HepG2 (cell line): ENCODE results near the gene FGFR1OP2. TPM values are rescaled to one million over a fixed set of nuclear protein-coding genes. Genes with fewer than 3 reads are reported as not detected.

Source experiments
- ARNT2 ChIP-seq: sonication (generic); formaldehyde crosslinking; IDR thresholded peaks from 2 replicates; pipeline ENCODE4 v1.8.0; 2022; ENCODE audit warnings: mild to moderate bottlenecking, low read depth, missing genetic modification reagents, moderate library complexity
- ASH2L ChIP-seq: fragments of 300-600, 200-600 bp; sonication (generic); IDR thresholded peaks from 2 replicates; pipeline ENCODE4 v1.7.0; 2017; ENCODE audit warnings: low read depth, mild to moderate bottlenecking, moderate library complexity, mixed read lengths, low read length; ENCODE audit not compliant: insufficient read length
- FOSL1 ChIP-seq: sonication (generic); formaldehyde crosslinking; IDR thresholded peaks from 2 replicates; pipeline ENCODE4 v1.9.0; 2021; ENCODE audit warnings: missing genetic modification reagents, borderline replicate concordance
- FOXA1 ChIP-seq, 2 experiments: fragments of 450-650 bp in 1 of 2; sonication (generic) in 1 of 2; formaldehyde crosslinking in 1 of 2; IDR thresholded peaks; 2 replicates each; pipeline versions ENCODE4 v1.4.0 to v1.6.1; 2016 to 2020; ENCODE audit warnings: missing genetic modification reagents in 1 of 2
- GPN1 ChIP-seq: sonication (generic); formaldehyde crosslinking; IDR thresholded peaks from 2 replicates; pipeline ENCODE4 v1.5.1; 2020; ENCODE audit warnings: missing genetic modification reagents, borderline replicate concordance
- IRX3 ChIP-seq: sonication (generic); formaldehyde crosslinking; IDR thresholded peaks from 2 replicates; pipeline ENCODE4 v1.8.1; 2023; ENCODE audit warnings: mild to moderate bottlenecking, low read depth, missing genetic modification reagents, borderline replicate concordance
- KLF11 ChIP-seq: IDR thresholded peaks from 2 replicates; pipeline ENCODE4 v1.6.1; 2016; ENCODE audit warnings: missing compliant biosample characterization
- PLSCR1 ChIP-seq: sonication (generic); formaldehyde crosslinking; IDR thresholded peaks from 2 replicates; pipeline ENCODE4 v1.5.0; 2020; ENCODE audit warnings: missing genetic modification reagents, mild to moderate bottlenecking, borderline replicate concordance
- SMARCC2 ChIP-seq: fragments of 450-650 bp; IDR thresholded peaks from 2 replicates; pipeline ENCODE4 v1.6.1; 2017; ENCODE audit warnings: antibody characterized with exemption, mild to moderate bottlenecking
- SNAI1 ChIP-seq: sonication (generic); formaldehyde crosslinking; IDR thresholded peaks from 2 replicates; pipeline ENCODE4 v1.5.0; 2020; ENCODE audit warnings: mild to moderate bottlenecking, missing genetic modification reagents, borderline replicate concordance
- U2AF2 ChIP-seq: fragments of 200-400 bp; formaldehyde crosslinking; IDR thresholded peaks from 2 replicates; pipeline ENCODE4 v1.6.1; 2017; ENCODE audit warnings: low read depth, mild to moderate bottlenecking, low read length
- ZBTB7B ChIP-seq: sonication (generic); formaldehyde crosslinking; IDR thresholded peaks from 2 replicates; pipeline ENCODE4 v1.4.0; 2020; ENCODE audit warnings: missing genetic modification reagents
- ZNF329 ChIP-seq: sonication (generic); formaldehyde crosslinking; IDR thresholded peaks from 2 replicates; pipeline ENCODE4 v1.9.0; 2021; ENCODE audit warnings: low read depth, mild to moderate bottlenecking, missing genetic modification reagents
- ZNF343 ChIP-seq: sonication (generic); formaldehyde crosslinking; IDR thresholded peaks from 2 replicates; pipeline ENCODE4 v1.4.0; 2020; ENCODE audit warnings: mild to moderate bottlenecking, missing genetic modification reagents
- ZNF354B ChIP-seq: sonication (generic); formaldehyde crosslinking; IDR thresholded peaks from 2 replicates; pipeline ENCODE4 v1.8.0; 2022; ENCODE audit warnings: mild to moderate bottlenecking, missing genetic modification reagents
- ZNF484 ChIP-seq: sonication (generic); formaldehyde crosslinking; IDR thresholded peaks from 2 replicates; pipeline ENCODE4 v1.5.1; 2020; ENCODE audit warnings: mild to moderate bottlenecking, low read depth, missing genetic modification reagents, borderline replicate concordance
- ZNF563 ChIP-seq: sonication (generic); formaldehyde crosslinking; IDR thresholded peaks from 2 replicates; pipeline ENCODE4 v1.8.0; 2022; ENCODE audit warnings: mild to moderate bottlenecking, moderate library complexity, missing genetic modification reagents
- ZNF598 ChIP-seq: sonication (generic); formaldehyde crosslinking; IDR thresholded peaks from 2 replicates; pipeline ENCODE4 v1.5.1; 2020; ENCODE audit warnings: mild to moderate bottlenecking, missing genetic modification reagents, borderline replicate concordance
- ZNF652 ChIP-seq: IDR thresholded peaks from 2 replicates; pipeline ENCODE4 v1.6.1; 2016; ENCODE audit warnings: low read depth, borderline replicate concordance
- ZNF687 ChIP-seq: sonication (generic); formaldehyde crosslinking; IDR thresholded peaks from 2 replicates; pipeline ENCODE4 v1.5.1; 2020; ENCODE audit warnings: mild to moderate bottlenecking, missing genetic modification reagents, moderate library complexity
- ZNF83 ChIP-seq: sonication (generic); formaldehyde crosslinking; IDR thresholded peaks from 2 replicates; pipeline ENCODE4 v1.4.0; 2020; ENCODE audit warnings: missing genetic modification reagents, mild to moderate bottlenecking, borderline replicate concordance
- polyA plus RNA-seq, 8 experiments: library from polyadenylated mRNA; depleted of rRNA in 3 of 8; stranded (reverse) in 7 of 8; unstranded in 1 of 8; fragments of >200 nt; fragmentation: Illumina TruSeq in 4 of 8; extraction: Trizol in 4 of 8; gene quantifications; 2 replicates each; pipeline versions ENCODE4 v1.2.1 to v1.2.3, GENCODE V29; 2011 to 2016; ENCODE audit warnings: low read depth in 4 of 8, missing spikeins in 1 of 8, mixed read lengths in 1 of 8; ENCODE audit not compliant: insufficient read depth in 1 of 8
- total RNA-seq, 5 experiments: library from RNA; depleted of rRNA; stranded (reverse); fragments of >200 nt; fragmentation: Illumina TruSeq; extraction: Trizol; gene quantifications; 2 replicates each; pipeline ENCODE4 v1.2.3, GENCODE V29; 2016; ENCODE audit warnings: low read depth in 1 of 5
- TF ChIP-seq, protein P1 (sequence below): IDR thresholded peaks from 2 replicates; pipeline ENCODE4 v1.6.1; 2016; ENCODE audit warnings: control low read depth
- TF ChIP-seq, protein P2 (sequence below): IDR thresholded peaks from 2 replicates; pipeline ENCODE4 v1.6.1; 2016; ENCODE audit warnings: mild to moderate bottlenecking, missing biosample characterization, missing genetic modification reagents

FGFR1OP2 gene
- total and polyA plus RNA-seq, 2 of the 13 experiments (the other 11 are each of a cell fraction or from before 2014, with no cell fraction given): 18.3 to 38.1 TPM

DNA sequence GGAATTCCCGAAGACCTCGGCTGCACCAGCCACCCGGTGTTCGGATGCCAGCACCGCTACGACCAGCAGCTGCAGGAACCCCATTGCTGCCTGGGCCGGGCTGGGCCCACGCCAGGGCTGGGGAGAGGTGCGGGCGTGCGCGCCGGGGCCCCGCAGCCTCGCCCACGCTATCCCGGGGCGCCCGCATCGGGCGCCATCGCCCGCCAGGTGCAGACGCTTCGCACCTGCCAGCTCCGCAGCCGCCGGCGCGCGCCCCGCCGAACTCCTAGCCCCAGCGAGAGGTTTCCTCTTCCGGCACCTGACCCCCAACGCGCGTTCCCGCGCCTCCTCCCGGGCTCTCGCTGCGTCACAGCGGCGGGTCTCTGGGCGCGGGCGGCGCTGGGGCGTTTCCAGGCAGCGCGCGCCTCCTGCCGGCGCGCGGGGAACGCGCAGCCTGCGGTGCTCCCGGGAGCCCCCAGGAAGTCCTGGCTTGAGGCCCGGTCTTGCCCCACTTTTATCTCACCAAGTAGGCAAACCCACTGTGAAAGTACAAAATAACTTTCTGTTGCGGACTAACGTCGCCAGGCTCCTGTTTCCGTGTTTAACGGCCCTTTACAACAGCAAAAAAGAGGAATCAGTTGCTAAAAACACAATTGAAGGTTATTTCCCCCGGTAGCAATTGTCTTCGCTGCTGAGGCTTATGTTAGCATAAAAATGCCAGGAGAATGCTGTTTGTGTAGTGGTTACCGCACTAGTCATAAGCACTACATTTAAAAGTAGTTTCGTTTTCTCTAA, 76.0 kb downstream of the FGFR1OP2 start, which contains the start of gene TM7SF3 (continued):
- TF ChIP-seq, protein P1, sequence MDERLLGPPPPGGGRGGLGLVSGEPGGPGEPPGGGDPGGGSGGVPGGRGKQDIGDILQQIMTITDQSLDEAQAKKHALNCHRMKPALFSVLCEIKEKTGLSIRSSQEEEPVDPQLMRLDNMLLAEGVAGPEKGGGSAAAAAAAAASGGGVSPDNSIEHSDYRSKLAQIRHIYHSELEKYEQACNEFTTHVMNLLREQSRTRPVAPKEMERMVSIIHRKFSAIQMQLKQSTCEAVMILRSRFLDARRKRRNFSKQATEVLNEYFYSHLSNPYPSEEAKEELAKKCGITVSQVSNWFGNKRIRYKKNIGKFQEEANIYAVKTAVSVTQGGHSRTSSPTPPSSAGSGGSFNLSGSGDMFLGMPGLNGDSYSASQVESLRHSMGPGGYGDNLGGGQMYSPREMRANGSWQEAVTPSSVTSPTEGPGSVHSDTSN (CRISPR knock-in tag): no peak
- TF ChIP-seq PLSCR1: no peak
- peak; percentile 45; the same call in 1 of the 2 replicates for TF ChIP-seq ZBTB7B
- TF ChIP-seq U2AF2: no peak
- no peak for TF ChIP-seq KLF11 (CRISPR knock-in tag)
- TF ChIP-seq SMARCC2: no peak
- TF ChIP-seq ZNF343: no peak
- TF ChIP-seq ARNT2 (CRISPR knock-in tag): peak; percentile 92
- TF ChIP-seq ZNF484: no peak
- no peak for TF ChIP-seq ZNF652
- TF ChIP-seq FOXA1 (IDR thresholded peaks at IDR 0.05): no peak
- no peak for TF ChIP-seq FOXA1 (CRISPR knock-in tag; IDR thresholded peaks at IDR 0.05)
- TF ChIP-seq GPN1 (CRISPR knock-in tag): no peak
- TF ChIP-seq ZNF563 (CRISPR knock-in tag): peak; percentile 85
- TF ChIP-seq, protein P2, sequence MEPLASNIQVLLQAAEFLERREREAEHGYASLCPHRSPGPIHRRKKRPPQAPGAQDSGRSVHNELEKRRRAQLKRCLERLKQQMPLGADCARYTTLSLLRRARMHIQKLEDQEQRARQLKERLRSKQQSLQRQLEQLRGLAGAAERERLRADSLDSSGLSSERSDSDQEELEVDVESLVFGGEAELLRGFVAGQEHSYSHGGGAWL: peak; percentile 81; the same call in 1 of the 2 replicates
- TF ChIP-seq SNAI1 (CRISPR knock-in tag): 0 out of 2 replicates have a peak, but pooled peaks have one; percentile 85
- peak; percentile 86 for TF ChIP-seq ZNF83
- peak; percentile 89 for TF ChIP-seq ASH2L
- peak; percentile 96 for TF ChIP-seq ZNF687
- peak; percentile 46; the same call in 1 of the 2 replicates for TF ChIP-seq ZNF598 (CRISPR knock-in tag)
- TF ChIP-seq FOSL1 (CRISPR knock-in tag): no peak
- TF ChIP-seq ZNF329: peak; percentile 27; the same call in 1 of the 2 replicates
- peak; percentile 55; the same call in 1 of the 2 replicates for TF ChIP-seq IRX3 (CRISPR knock-in tag)
- 0 out of 2 replicates have a peak, but pooled peaks have one; percentile 28 for TF ChIP-seq ZNF354B (CRISPR knock-in tag)
